Right renal pelvis (tissue), 4 donors: ENCODE results near the gene REEP1. TPM values are rescaled to one million over a fixed set of nuclear protein-coding genes. Genes with fewer than 3 reads are reported as not detected.
A peak's percentile ranks its signal among the peaks of the same experiment; 100 is the strongest.
"Not testable (repeated sequence)": the region's sequence is repeated elsewhere in the genome, so short reads cannot be mapped to it uniquely, and the experiment has no call there.

Source experiments
- DNase-seq, 4 donors: peaks; one replicate each; pipeline ENCODE4 v3.0.0-alpha.2; 2013; ENCODE audit warnings: low read depth in 4 of 4, low spot score in 3 of 4, missing footprints in 1 of 4
- polyA plus RNA-seq, 4 donors: library from polyadenylated mRNA; unstranded; fragments of 120-200 nt; gene quantifications; one replicate each; pipeline ENCODE4 v1.2.1, GENCODE V29; 2013; ENCODE audit not compliant: insufficient read length in 4 of 4

The REEP1 gene
- polyA plus RNA-seq, 4 donors: 3.4 to 4.1 (median 3.5) TPM

- not testable (repeated sequence) for DNase-seq
These were observed 108.9 kb downstream of the REEP1 start for GRCh38 chr2:86228574-86228973.

DNA sequence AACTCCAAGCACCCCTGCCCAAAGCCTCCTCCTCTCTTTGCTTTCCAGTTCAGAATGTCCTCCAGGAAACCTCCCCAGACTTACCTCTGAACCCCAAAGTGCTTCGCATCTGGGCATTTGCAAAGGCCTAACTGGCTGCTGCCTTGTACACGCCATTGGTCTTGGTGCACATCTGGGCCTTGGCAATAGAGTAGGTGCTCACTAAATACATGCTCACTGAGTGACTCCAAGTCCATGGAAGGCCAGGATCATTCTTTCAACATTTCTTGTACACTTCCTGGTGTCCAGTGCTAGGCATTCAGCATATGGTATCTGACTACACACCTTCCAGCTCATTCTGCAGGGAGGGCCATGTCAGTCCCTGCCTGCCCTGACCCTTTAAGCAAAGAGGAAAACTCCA lies 109.7 kb downstream of the REEP1 start:
- no peak for DNase-seq

- DNase-seq: no peak
These were observed 110.5 kb downstream of the REEP1 start for GRCh38 chr2:86226636-86227520.

GRCh38 chr2:86226070-86226469 lies 111.4 kb downstream of the REEP1 start:
- DNase-seq: no peak

DNA sequence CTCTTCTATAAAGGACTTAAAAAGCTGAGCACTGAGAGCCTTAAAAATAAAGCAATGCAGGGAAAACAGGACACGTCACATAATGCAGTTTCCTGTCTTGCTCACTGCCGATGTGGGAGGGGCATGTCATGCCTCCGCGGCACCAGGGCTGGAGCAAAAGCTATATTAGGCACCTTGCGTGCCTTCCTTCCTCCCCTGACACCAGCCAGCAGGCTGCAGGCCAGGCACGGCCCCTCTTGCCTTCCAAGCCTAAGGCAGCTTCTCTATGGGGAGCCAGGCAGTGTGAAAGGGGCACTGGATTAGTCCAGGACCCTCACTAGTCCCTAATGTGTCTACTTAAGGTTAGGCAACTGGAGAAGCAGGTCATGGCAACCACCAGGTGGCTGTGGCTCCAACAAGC lies 111.8 kb downstream of the REEP1 start:
- DNase-seq: no peak

GRCh38 chr2:86224645-86225355 lies 112.6 kb downstream of the REEP1 start:
- no peak for DNase-seq

- DNase-seq: no peak
These were observed 113.4 kb downstream of the REEP1 start for GRCh38 chr2:86223927-86224560.

DNA sequence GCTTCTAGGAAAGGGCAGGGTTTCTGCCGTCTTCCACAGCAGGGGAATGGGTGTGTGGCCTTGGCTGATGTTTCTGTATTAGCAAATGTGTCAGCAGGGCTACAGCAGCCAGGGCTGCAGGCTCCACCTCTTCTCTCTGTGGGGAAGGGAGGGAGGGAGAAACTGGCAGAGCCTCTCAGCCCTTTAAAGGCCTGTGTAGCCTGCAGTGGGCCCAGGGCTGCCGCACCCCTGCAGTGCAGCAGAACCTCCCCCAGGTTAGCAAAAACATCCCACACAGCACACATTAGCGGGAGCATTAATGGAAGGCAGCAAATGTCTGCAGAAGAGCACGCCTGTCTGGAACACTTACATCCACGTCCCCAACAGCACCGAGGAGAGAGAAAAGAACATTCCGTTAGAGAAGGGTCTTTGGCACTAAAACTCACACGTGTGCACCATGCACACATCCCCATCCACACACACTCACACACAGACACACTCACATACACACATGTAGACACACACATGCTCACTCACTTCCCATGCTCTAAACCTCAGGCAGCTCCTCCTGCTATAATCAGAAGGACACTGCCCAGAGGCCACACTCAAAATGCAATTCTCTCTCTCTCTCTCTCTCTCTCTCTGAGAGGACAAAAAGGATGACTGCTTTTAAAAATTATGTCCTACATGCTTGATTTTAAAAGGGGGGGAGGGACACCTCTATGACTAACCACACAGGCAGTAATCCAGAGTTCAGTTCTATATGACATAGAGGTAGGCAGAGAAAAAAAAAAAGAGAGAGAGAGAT lies 114.1 kb downstream of the REEP1 start:
- DNase-seq: peak in 1 of 4 donors; percentile 38

DNA sequence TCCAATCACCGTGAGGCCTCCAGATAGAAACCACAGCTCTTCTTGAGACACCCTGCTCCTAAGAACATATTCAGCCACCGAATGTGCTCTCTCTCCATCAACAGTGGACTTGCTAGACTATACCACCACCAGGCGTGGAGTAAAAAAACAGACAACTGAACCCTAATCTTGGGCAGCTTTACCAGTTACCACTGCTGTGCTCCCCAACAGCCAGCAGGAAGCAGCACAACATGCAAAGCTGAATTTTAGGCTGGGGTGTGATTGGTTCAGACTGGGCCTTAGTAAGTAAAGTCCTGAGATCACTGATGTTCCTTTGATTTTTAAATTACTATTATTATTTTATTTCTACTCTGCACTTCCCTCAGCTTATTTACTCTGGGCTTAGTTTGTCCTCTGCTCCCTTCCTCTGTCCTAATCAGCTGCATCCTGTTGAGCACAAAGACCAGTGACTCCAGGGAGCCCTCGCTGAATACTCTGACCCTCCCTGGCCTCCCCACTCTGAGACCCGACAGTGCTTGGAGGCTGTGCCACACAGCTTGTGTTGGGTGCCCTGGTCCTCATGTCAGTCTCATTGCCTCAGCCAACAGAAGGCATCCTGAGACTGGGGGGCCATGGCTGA lies 116.3 kb downstream of the REEP1 start:
- no peak for DNase-seq

DNA sequence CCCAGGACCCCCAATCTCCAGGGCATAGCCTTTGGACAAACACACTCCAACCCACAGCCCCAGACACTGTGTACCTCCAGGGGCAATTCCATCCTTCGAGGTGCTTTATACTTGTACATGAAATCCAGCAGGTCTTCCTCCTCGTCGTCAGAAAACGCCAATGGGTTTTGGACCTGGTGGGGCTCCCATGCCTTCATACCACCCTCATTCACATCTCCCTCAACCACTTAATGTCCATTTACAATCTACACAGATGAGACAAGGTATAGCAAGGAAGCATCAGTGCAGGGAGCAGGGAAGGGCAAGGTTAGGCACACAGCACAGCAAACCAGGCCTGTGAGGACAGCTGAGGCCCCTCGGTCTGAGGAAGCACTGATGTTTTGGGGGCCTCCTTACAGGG lies 117.5 kb downstream of the REEP1 start:
- no peak for DNase-seq

DNA sequence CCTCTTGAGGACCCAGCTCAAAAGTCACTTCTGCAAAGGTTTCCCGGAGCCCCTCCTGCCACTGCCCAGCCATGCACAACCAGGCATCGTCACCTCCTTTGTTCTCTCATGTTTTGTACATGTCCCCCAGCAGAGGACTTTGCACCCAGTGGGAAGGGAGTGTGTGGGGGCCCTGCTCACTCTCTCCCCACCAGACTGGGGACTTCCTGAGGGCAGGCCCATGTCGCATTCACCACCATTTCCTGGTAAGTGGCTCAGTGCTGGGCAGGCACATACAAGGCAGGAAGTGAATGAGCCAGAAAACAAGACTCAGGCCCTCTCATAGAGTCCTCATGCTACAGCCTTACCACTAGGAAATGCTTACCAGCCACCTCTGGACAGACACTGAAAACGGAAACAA lies 119.3 kb downstream of the REEP1 start:
- DNase-seq: no peak

GRCh38 chr2:86216575-86217555 lies 120.6 kb downstream of the REEP1 start:
- DNase-seq: no peak

DNA sequence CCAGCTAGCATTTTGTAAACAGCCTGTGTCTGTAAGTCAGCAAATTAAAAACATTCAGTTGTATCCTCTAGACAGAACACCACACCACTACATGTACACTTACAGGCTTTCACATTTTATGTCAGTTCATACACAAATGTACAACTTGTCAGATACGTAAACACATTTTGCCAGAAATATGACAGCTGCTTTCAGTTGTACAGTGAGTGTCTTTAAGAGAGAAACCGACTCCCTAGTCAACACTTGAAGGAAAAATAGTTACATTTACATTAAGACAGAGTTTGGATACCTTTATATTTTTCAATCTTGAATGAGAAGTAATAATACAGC lies 123.0 kb downstream of the REEP1 start:
- DNase-seq: no peak

DNA sequence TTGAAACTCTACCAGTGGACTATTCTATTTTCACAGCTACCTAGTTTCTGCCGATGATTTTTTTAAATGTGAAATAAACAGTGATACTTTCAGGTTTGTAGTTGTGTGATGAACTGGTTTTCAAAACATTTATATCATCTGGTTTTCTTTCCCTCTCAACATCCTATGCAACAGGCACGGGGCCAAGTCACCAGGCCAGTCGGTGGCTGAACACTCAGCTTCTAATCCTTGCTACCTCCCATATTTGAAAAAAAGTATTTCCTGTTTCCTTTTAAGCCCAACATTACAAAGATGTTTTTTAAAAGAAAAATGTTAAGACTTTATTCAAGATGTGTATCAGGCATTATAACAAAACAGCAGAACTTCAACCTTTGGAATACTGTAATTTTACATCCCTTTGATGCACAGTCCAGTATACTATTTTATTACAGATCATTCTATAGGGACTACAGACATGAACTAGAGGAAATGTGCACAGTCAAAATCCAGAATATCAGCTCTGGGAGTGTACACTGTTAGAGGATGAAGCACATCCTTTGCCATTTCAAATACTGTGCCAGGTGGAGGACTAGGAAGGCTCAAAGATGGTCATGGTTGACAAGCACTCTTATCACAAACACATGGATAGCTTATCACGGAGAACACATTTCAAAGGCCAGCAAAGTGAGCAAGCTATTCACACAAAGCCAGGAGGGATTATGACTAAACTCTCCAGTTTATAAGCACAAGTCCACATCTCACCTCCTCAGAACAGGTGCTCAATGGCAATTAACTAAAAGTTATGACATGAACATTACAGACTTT lies 123.5 kb downstream of the REEP1 start:
- DNase-seq: no peak

DNA sequence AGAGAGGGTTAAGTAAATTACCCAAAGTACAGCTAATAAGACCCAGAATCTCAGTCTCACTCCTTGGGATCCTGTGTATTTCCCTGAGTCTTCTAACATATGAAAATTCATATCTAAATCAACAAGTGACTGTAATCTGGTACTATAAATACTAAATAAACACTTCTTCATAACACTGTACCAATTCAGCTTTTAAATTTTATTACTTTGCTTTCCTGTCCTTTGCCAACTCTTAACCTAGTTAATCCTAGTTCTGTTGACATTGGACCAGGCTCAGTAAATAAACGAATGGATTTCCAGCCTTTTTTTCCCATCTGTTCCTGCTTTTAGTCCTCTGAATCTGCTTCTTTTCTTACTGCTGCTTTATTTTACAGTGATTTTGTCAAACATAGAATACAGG lies 124.4 kb downstream of the REEP1 start:
- no peak for DNase-seq

DNA sequence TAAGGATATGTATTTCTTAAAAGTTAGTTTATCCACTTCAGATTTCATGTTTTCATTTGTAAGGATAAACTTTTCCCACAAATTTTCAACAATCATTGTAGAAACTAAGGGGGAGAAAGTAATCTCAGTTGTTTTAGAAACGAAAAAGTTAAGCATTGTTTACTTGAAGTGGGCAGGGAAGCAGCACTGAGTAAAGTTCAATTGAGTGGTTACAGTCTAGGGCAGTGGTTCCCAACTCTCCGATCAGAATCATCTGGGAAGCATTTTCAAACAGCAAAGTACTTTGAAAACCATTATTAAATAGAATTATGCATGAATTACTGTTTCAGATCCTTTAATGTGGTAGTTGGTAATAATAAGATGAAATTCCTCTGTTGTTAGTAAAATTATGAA lies 125.6 kb downstream of the REEP1 start:
- DNase-seq: no peak

DNA sequence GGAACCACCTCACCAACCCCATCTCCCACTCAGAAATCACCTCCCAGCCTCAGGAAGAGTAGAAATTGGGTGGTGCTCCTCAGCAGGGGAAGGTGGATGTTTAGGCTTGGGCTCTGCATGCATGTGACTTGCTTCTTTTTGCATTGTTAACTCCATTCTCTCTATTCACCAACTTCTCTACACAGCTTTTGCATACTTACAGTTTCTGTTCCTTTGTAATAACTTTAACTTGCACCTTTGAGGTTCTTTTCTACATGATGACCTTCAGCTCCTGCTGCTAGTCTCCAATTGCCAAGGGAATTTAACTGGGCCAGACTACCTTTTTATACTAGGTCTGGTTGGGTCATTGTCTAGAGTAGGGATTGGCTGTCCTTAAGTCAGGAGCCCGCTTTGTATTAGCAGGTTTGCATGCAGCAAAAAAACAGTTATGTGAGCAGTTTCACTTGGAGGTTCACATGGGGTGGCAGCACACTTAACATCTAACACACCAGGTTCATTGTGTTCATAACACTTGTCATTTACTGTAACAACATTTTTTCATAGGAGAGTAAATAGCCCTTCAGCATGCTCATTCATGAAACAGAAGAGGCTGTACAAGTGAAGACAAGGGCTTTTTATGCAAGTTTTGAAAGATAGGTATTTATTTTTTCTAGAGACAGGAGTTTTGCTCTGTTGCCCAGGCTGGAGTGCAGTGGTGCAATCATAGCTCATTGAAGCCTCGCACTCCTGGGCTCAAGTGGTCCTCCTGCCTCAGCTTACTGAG lies 126.2 kb downstream of the REEP1 start:
- no peak for DNase-seq

DNA sequence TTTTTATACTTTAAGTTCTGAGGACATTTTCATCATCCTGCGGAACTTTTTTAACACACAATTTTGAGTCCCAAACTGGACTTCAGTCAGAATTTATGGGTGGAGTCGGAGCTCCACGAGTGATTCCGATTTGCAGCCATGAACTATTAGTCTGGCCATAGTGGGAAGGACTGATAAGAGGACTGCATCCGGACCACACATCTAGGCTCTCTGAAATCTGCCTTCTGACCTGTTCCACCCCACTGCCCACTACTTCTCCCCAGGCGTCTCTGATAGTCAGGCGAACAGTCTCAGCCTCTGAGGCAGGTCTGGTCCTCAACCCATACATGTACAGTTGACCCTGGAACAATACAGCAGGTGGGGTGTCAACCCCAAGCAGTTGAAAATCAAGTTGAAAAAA lies 133.0 kb downstream of the REEP1 start:
- DNase-seq: no peak
